Fibroblast of skin of abdomen (primary cell): ENCODE data around the gene C9orf78. TPM values are rescaled to one million over a fixed set of nuclear protein-coding genes. Genes with fewer than 3 reads are reported as not detected.

Experiments
- DNase-seq: peaks from one replicate; pipeline ENCODE4 v3.0.0-alpha.2; 2013
- polyA plus RNA-seq, 2 experiments: library from polyadenylated mRNA; unstranded; fragments of 120-200 nt; gene quantifications; one replicate each; pipeline ENCODE4 v1.2.1, GENCODE V29; 2013; ENCODE audit not compliant: insufficient read length in 2 of 2

C9orf78 gene, protein sequence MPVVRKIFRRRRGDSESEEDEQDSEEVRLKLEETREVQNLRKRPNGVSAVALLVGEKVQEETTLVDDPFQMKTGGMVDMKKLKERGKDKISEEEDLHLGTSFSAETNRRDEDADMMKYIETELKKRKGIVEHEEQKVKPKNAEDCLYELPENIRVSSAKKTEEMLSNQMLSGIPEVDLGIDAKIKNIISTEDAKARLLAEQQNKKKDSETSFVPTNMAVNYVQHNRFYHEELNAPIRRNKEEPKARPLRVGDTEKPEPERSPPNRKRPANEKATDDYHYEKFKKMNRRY
- polyA plus RNA-seq (2013, experiment 1 of 2; ENCODE audit: insufficient read length): 64.4 TPM
- polyA plus RNA-seq (2013, experiment 2 of 2; ENCODE audit: insufficient read length): 63.7 TPM

DNA sequence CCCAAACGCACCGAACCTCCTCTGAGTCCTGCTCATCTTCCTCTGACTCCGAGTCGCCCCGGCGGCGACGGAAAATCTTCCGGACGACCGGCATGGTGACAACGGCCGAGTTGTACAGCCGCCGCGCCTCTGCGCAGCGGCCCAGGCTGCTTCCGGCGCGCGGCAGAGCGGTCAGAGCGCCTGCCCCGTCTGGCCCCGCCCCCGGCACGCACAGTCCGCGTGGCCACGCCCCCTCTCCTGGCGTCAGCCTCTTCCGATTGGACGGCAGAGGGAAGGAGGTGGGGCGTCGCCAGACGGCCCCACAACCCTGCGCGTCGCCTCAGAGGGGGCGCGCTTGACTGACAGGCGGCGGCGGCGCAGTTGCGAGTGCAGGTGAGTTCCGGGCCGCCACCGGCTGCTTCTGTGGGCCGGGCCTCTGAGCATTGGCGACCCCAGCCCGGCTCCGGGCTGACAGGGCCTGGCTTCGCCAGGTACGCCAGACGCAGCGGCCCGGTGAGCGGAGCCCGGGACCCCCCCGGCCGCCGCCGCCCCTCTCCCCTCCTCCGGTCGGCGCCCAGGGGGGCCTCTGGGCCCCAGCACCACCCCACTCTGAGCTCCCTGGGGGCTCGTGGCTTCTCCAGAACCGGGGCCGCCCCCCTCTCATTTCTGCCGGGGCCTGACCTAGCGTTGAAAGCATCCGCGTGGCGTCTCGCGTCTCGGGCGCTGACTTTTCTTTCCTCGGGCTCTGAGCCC, at the start of gene C9orf78, which contains the start of gene USP20:
Gene C9orf78 (minus strand): TSS at position 148 of the 732 bp plus-strand sequence. CDS start 54 bp downstream, at position 94.
Gene USP20 (plus strand): TSS at position 331 of the 732 bp plus-strand sequence. CDS start 17,098 bp downstream, outside the sequence.
- DNase-seq: peak; percentile 92

DNA sequence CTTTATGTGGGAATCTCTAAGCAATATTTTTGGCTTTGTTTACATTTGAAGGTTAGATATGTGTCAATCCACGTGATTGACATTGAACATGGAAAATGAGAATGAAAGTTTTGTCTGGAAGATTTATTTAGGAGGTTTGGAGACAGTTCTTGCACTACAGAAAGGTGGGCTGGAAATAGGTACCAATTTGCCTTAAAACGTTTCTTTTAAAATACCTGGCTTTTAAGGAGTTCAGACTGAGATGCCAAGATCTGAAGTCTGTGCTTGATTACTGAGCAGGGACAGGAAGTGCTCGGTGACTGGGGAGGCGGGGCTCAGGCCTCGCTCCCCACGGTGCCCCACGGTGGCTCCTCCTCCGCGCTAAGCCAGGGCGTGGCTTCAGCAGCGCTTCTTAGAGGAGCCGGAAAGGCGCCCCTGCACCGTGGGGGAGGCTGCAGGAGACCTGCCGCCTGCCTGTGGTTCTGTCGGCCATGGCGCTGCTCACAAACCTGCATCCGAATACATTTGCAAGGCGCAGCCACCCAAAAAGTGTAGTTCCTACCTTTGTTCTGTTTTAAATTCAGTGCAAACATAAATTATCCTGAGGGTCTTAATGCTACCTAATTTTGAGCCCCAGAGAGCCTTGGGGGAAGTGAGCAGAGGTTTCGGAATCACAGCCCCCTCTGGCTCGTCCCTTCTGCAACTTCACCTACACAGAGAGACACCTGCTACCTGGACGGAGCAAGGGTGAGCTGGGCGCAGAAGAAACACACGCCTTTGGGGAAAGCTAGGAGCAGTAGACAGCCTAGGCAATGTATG, 49.3 kb upstream of the C9orf78 start:
- DNase-seq: peak; percentile 83

DNA sequence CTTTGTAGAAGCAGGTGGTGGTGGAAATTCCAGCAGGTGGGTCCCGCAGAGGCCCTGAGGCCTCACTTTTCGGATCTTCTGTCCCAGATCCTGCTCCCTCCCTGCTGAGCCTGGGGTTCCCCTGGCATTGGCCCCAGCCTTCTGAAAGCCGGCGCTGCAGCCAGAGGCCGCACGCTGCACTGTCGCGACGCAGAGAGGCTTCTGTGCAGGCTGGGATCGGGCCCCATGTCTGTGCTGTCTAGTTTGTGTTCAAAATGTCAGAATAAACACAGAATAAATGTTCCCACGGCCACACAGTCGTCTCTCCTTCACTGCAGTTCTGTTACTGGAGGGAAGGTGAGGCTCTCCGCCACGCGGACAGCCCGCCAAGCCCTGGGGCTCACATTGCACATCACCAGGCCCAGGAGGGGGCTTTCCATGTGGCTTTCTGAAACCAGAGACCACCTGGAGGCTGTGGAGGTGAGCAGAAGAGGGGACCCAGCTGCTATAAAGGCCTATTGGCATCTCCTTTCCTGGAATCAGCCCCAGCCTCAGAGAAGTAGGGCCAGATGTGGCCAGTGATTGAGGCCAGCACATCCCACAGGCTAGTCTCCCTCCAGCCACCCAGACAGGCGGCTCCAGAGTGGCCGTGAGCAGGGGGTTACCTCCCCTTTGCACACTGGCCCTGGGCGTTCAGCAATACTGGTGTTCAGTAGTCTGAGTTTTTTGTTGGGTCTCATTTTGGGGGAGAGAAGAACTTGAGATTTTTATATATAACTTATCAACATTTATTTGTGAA, 46.7 kb upstream of the C9orf78 start:
- no peak for DNase-seq

DNA sequence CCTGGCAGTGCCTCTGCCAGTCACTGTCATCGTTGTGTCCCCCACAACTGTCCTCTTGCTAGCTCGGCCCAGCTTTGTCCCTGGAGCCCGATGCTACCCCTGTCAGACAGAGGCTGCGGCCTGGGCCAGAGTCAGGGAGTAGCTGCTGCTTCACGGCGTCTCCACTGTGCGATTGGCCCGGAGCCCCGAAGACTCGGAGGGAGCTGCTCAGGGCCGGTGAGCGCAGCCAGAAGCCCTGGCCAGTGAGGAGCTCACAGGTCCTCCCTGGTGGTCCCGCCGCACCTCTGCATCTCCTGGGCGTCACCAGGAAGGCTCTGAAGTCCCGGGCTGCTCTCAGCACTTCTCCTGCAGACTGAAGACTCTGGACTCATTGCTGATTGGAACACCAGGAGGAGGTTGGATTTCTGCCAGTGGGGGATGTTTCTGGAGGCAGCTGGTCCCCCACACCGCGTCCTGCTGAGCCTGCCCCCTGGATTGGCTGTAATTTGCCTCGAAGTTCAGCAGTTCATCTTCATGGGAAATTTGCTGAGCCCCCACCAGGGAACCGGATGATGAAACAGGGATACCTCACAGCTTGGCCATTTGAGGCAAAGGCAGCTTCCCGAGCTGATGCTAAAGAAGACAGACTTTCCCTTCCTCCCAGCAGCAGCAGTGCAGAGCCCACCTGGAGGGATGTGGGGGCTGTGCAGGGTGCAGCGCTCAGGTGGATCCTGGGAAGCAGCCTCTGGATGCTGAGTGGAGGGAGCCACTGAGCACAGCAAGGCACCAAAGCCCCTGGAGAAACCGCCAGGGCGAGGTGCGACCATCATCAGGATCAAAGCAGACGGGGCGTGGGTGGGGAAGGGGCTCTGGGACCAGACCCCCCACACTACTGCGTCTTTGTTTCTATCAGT, 45.8 kb upstream of the C9orf78 start:
- peak; percentile 71 for DNase-seq

DNA sequence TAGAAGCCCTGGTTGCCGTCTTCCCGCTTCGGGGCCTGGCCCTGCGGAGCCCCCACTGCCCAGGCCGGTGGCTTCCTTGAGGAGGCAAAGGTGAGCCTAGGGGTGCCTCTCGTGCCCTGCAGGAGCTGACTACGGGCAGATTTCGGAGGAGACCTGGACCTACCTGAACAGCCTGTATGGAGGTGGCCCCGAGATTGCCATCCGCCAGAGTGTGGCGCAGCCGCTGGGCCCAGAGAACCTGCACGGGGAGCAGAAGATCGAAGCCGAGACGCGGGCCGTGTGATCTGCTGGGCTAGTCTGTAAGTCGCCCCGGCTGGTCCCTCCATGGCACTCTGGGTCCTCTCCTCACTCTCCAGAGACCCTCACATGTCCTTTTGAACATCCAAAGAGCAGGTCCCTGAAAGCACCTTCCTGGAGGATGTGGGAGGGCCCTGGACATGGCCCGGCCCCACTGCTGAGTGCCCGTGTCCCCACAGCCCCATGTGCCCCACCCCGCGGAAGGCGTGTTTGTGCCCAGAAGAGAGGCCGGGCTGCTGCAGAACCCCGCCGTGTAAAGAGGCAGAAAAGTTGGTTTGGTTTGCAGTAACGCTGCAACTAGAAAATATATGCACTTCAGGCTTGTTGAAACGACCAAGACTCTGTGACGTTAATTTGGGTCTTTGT, 45.0 kb upstream of the C9orf78 start:
- no peak for DNase-seq

DNA sequence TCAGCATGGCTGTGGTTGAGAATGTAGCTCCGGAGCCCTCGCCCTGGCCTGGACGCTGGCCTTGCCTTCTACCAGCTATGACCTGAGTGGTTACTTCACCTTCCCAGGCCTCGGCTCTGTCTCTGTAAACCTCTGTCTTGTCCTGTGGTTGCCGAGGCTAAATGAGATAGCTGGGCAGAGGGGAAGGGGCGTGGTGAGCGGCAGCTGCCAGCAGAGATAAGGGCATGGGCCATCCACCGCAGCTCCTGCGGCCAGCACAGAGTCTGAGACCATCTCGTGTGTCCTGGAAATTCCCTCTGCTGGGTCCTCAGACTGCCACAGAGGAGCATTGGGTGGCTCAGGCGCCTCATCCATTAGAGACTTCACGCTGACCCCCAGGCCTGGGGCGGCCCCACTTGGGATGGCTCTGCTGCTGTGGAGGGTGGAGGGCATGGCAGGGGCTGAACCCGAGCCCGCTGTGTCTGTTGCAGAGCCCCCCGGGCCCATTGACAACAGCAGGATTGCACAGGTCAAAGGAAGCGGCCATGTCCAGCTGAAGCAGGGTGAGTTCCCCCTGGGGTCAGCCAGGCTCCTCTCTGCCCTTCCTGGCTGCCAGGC, 44.1 kb upstream of the C9orf78 start:
- no peak for DNase-seq

DNA sequence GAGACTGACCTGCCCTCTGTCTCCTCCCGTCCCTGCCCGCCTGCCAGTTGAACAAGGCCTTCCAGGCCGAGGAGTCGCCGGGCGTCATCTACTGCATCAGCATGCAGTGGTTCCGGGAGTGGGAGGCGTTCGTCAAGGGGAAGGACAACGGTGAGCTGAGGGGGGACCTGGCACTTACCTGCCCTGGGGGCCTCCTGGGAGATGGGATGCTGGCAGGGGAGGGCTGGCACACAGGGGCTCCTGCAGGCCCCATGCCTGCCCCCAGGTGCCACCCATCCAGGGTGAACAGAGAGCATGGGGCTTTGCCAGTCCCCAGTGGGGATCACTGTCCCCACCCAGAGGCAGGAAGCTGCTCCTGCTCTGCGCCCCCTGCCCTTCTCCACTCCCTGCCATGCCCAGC, 43.2 kb upstream of the C9orf78 start:
- DNase-seq: no peak

DNA sequence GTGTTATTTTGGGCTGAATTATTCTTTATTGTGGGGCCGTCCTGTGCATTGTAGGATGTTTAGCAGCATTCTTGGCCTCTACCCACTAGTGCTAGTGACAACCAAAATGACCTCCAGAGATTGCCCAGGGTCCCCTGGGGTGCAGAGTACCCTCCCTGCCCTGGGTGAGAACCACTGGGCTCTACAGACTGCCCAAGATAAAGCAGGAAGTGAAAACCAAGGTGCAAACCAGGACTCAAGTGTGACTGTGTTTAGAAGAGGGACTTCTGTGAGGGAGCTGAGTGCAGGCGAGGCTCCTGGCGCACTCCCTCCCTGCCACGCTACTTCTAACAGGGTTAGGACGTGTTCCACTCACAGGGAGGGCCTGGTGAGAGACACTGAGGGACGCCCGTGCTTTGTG, 41.7 kb upstream of the C9orf78 start:
- DNase-seq: no peak

DNA sequence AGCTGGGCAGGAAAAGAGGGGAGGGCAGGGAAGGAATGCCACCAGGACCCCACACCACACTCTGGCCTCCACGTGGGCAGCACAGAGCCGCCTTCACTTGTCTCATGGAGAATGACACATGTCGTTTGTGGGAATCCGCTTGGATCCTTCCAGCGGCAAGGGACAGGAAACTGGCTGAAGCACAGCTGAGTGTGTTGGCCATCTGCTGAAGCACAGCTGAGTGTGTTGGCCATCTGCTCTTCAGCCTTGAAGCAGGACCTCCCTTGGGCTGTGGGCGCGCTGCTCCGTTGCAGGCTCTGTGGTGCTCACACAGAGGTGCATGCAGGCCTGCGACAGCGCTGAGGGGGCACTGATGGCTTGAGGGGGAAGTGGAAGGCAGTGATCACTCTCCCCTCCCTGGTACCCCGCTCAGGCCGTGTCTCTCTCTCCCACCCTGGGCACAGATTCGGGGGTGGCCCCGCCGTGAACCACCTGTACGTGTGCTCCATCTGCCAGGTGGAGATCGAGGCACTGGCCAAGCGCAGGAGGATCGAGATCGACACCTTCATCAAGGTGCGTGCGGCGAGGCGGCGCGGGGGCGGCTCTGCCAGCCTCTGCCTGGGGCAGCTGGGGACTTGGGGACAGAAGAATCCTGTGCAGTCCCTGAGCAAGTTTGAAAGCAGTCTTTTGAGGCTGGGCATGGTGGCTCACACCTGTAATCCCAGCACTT, 40.8 kb upstream of the C9orf78 start:
- DNase-seq: no peak

DNA sequence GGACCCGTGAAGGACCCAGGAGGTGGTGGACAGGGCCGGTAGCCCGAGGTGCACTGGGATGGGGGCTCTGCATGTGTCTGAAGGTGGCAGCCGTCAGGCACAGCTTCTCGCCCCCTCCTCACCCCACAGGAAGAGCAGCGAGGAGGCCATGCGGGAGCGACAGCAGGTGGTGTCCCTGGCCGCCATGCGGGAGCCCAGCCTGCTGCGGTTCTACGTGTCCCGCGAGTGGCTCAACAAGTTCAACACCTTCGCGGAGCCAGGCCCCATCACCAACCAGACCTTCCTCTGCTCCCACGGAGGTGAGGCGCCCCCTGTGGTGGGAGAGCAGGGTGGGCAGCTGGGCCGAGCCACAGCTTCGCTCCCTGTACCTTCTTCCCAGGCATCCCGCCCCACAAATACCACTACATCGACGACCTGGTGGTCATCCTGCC, 40.1 kb upstream of the C9orf78 start:
- DNase-seq: no peak

DNA sequence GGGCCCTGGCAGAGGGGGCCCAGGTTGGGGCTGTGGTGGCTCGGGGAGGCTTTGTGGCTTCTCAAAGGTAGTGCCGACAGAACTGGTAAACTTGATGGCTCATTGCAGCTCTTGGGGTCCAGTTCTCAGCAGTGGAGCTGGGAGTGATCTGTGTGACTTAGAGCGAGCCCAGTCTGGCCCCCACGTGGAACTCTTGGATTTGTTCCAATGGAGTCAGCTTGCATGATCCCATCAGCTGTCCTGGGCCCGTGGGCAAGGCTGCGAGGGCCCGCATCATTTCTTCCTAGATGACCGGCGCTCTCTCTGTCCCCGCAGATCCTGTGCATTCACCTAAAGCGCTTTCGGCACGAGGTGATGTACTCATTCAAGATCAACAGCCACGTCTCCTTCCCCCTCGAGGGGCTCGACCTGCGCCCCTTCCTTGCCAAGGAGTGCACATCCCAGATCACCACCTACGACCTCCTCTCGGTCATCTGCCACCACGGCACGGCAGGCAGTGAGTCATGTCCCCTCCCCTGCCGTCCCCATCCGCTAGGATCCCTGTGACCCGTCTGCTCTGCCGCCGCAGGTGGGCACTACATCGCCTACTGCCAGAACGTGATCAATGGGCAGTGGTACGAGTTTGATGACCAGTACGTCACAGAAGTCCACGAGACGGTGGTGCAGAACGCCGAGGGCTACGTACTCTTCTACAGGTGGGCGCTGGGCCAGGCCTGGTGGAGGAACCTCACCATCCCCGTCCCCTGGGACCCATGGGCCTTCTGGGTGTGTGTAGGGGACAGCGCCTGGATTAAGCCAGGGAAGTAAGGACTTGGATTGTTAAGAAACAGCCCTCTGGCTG, 39.4 kb upstream of the C9orf78 start:
- no peak for DNase-seq

DNA sequence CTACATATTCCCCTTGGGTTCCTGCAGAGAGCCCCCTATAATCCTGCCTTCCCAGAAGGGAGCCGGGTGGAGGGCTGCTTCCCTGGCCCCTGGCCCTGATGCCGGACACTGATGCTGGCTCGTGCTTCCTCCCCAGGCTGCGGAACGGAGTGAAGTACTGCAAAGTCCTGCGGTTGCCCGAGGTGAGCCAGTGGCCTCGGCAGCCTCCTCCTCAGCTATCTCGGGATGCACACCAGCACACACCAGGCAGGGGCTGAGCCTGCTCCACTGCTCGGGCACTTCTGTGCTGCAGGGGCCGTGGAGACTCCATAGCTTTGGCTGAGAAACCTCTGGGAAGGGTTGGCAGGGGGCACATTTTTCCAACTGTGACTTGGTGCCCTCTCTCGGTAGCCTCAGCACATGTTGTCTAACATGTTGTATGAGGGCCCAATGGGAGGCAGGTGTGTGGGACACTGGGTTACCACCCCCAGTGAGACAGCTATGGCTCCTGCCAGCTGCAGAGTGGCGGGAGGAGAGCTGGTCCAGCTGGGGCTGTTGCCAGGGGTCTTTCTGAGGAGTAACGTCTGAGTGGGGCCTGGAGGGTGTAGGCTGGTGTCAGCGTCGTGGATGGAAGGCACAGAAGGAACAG, 38.6 kb upstream of the C9orf78 start:
- DNase-seq: no peak

DNA sequence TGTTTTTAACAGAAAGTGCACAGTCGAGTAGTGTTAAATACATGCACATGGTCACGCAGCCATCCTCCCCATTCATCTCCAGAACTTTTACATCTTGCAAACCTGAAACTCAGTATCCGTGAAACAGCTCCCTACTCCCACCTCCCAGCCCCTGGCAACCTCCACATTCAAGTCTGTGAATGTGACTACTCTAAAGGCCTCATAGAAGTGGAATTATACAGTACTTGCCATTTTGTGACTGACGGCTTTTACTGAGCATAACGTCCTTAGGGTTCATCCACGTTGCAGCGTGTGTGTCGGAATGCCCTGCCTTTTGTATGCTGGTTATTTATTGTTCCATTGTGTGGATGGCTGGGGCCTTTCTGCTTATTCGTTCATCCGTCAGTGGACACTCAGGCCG, 36.0 kb upstream of the C9orf78 start:
- no peak for DNase-seq

DNA sequence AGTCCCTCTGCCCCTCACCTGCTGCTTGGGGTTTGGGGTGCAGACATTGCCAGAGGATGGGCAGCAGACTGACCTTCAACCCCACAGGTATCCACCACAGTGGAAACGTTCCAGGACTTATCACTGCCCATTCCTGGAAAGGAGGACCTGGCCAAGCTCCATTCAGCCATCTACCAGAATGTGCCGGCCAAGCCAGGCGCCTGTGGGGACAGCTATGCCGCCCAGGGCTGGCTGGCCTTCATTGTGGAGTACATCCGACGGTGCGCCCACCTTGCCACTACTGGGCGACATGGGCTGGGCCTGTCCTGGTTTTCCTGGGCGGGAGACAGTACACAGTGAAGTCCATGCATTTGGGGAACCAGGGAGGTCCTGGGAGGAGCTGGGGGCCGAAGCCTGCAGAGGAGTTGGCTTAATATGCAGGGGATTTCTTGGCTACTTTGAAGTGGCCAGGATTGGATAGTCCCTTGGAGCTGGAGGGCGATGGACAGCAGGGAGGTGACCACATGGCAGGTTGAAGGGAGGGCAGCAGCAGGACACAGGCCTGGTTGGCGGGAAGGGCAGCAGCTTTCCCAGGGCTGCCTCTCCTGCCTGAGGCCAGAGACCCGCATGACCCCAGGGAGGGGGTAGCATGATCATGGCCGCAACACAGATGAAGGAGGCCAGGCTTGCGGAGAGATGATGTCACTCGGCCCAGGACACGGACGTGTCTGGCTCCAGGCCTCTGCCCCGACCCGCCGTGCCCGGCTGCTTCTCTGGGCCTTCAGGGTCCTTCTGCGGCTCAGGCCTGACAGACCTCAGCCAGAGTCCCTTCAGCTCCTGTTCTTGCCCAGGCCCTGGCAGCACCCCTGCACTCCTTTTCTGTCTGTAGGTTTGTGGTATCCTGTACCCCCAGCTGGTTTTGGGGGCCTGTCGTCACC, 34.8 kb upstream of the C9orf78 start:
- no peak for DNase-seq

DNA sequence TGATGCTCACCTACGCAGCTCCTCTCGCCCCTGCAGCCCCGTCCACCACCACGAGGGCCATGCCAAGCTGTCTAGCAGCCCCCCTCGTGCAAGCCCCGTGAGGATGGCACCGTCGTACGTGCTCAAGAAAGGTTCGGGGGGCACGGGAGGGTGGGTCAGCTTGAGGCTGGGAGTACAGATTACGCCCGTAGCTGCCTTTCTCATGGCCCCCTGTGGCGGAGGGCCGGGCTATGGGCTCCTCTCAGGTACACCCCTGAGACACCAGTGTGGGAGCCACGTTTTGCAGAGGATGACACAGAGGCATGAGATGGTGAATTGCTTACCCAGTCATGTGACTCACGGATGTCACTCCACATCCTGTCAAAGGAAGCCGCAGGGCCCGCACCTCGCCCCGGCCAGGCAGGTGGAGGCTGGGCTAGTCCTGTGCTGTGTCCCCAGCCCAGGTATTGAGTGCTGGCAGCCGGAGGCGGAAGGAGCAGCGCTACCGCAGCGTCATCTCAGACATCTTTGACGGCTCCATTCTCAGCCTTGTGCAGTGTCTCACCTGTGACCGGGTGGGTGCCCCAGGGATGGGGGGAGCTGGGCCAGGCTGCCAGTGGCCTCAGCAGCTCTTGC, 33.9 kb upstream of the C9orf78 start:
- DNase-seq: no peak
